GM23248 (cell line): ENCODE measurements around the gene VWA2. TPM values are rescaled to one million over a fixed set of nuclear protein-coding genes. Genes with fewer than 3 reads are reported as not detected.

Source experiments
- DNase-seq: peaks from one replicate; pipeline ENCODE4 v3.0.0-alpha.2; 2015
- H2AFZ ChIP-seq: fragments of 200-600 bp; sonication (generic); 2 replicates; pipeline ENCODE4 v1.6.1; 2016; ENCODE audit warnings: antibody characterized with exemption
- H3F3A ChIP-seq: fragments of 200-600 bp; sonication (generic); 2 replicates; pipeline ENCODE4 v1.6.1; 2016; ENCODE audit warnings: mild to moderate bottlenecking, antibody characterized with exemption, mixed run types; ENCODE audit not compliant: insufficient read depth
- H3K27ac ChIP-seq: fragments of 200-600 bp; sonication (generic); 2 replicates; pipeline ENCODE4 v1.5.1; 2016; ENCODE audit warnings: mild to moderate bottlenecking
- H3K27me3 ChIP-seq: fragments of 200-600 bp; sonication (generic); replicated peaks from 2 replicates; pipeline ENCODE4 v1.6.1; 2016; ENCODE audit warnings: mild to moderate bottlenecking; ENCODE audit not compliant: insufficient read depth
- H3K36me3 ChIP-seq: fragments of 200-600 bp; sonication (generic); 2 replicates; pipeline ENCODE4 v1.6.1; 2016; ENCODE audit warnings: low read depth, mild to moderate bottlenecking
- H3K4me1 ChIP-seq: fragments of 200-600 bp; sonication (generic); 2 replicates; pipeline ENCODE4 v1.6.1; 2016; ENCODE audit warnings: mild to moderate bottlenecking; ENCODE audit not compliant: insufficient read depth
- H3K4me2 ChIP-seq: fragments of 200-600 bp; sonication (generic); one replicate; pipeline ENCODE4 v1.6.1; 2016; ENCODE audit warnings: mild to moderate bottlenecking; ENCODE audit not compliant: unreplicated experiment
- H3K4me3 ChIP-seq: fragments of 200-600 bp; sonication (generic); 2 replicates; pipeline ENCODE4 v1.5.1; 2016; ENCODE audit warnings: mild to moderate bottlenecking
- H3K79me2 ChIP-seq: fragments of 200-600 bp; sonication (generic); 2 replicates; pipeline ENCODE4 v1.6.1; 2016; ENCODE audit warnings: mild to moderate bottlenecking; ENCODE audit not compliant: insufficient read depth
- H3K9ac ChIP-seq: fragments of 200-600 bp; sonication (generic); 2 replicates; pipeline ENCODE4 v1.6.1; 2016; ENCODE audit warnings: mild to moderate bottlenecking
- H3K9me2 ChIP-seq: fragments of 200-600 bp; sonication (generic); 2 replicates; pipeline ENCODE4 v1.6.1; 2016; ENCODE audit warnings: mixed run types, mild to moderate bottlenecking, moderate library complexity; ENCODE audit not compliant: insufficient read depth
- H3K9me3 ChIP-seq: fragments of 200-600 bp; sonication (generic); one replicate; pipeline ENCODE4 v1.6.1; 2017; ENCODE audit warnings: low read depth
- H4K20me1 ChIP-seq: fragments of 200-600 bp; sonication (generic); 2 replicates; pipeline ENCODE4 v1.6.0; 2016; ENCODE audit not compliant: insufficient read depth
- EZH2 ChIP-seq: fragments of 200-600 bp; sonication (generic); IDR thresholded peaks from 2 replicates; pipeline ENCODE4 v1.6.1; 2018; ENCODE audit warnings: antibody characterized with exemption, mild to moderate bottlenecking; ENCODE audit not compliant: insufficient read depth, poor library complexity, severe bottlenecking
- EZH2phosphoT487 ChIP-seq: fragments of 200-600 bp; sonication (generic); IDR thresholded peaks from 2 replicates; pipeline ENCODE4 v1.6.1; 2018; ENCODE audit warnings: antibody characterized with exemption, moderate library complexity, mild to moderate bottlenecking, low read depth; ENCODE audit not compliant: insufficient read depth
- WGBS, 2 experiments: methylation state at CpG; one replicate each; pipeline ENCODE4 v1.1.6; 2015 to 2017; ENCODE audit warnings: low lambda C conversion rate in 2 of 2, low coverage in 1 of 2; ENCODE audit errors: missing lambda C conversion rate in 2 of 2; 5-methylcytosine and 5-hydroxymethylcytosine counted together
- in situ Hi-C: fragments of 300-500 bp; cut with MboI; formaldehyde crosslinking; loops from 2 replicates; pipeline ENCODE4 v1.15.0; 2020
- polyA plus RNA-seq: library from polyadenylated mRNA; unstranded; fragments of >200 nt; fragmentation: Nextera tagmentation; extraction: Ambion mirVana; gene quantifications from 2 replicates; pipeline ENCODE4 v1.2.1, GENCODE V29; 2016
- total RNA-seq: library from RNA; depleted of rRNA; stranded (reverse); fragments of >200 nt; shearing (Covaris generic); gene quantifications from 2 replicates; pipeline ENCODE4 v1.2.3, GENCODE V29; 2014

Gene VWA2
- total and polyA plus RNA-seq, 2 experiments from 2014 or later, result not detected

GRCh38 chr10:114232561-114233176 is 6.4 kb upstream of the VWA2 start:
- H3K27me3 ChIP-seq, result peaks cover 43% of the 10 kb centered on the region
- no peak for TF ChIP-seq EZH2phosphoT487
- TF ChIP-seq EZH2, result no peak
- no peak overlapping the region for H3K27ac ChIP-seq
- H3K4me2 ChIP-seq, result no peak overlapping the region
- no peaks in the 10 kb centered on the region for H3K36me3 ChIP-seq
- H3K9me2 ChIP-seq, result no peaks in the 10 kb centered on the region
- H3K9ac ChIP-seq, result no peak overlapping the region
- no peaks in the 10 kb centered on the region for H3K79me2 ChIP-seq
- no peak for DNase-seq
- WGBS, 2 experiments, result 30 to 42% methylated on average over 4 of the region's 4 CpGs
- no peak overlapping the region for H2AFZ ChIP-seq
- in situ Hi-C loops, result no loop called here
- no peaks in the 10 kb centered on the region for H3F3A ChIP-seq
- H3K9me3 ChIP-seq, result no peaks in the 10 kb centered on the region
- no peaks in the 10 kb centered on the region for H3K4me1 ChIP-seq
- no peaks in the 10 kb centered on the region for H4K20me1 ChIP-seq
- no peak overlapping the region for H3K4me3 ChIP-seq

- no peaks in the 10 kb centered on the region for H3K9me2 ChIP-seq
- H4K20me1 ChIP-seq, result no peaks in the 10 kb centered on the region
- no peak overlapping the region for H2AFZ ChIP-seq
- no peak overlapping the region for H3K4me3 ChIP-seq
- H3F3A ChIP-seq, result no peaks in the 10 kb centered on the region
- no peak for TF ChIP-seq EZH2phosphoT487
- no peak for TF ChIP-seq EZH2
- no peaks in the 10 kb centered on the region for H3K79me2 ChIP-seq
- DNase-seq, result no peak
- no peak overlapping the region for H3K27ac ChIP-seq
- H3K36me3 ChIP-seq, result no peaks in the 10 kb centered on the region
- H3K9me3 ChIP-seq, result no peaks in the 10 kb centered on the region
- H3K4me1 ChIP-seq, result no peaks in the 10 kb centered on the region
- peaks cover 45% of the 10 kb centered on the region for H3K27me3 ChIP-seq
- WGBS, 2 experiments, result 14 to 16% methylated on average over 6 of the region's 6 CpGs
- in situ Hi-C loops, result no loop called here
- no peak overlapping the region for H3K9ac ChIP-seq
- H3K4me2 ChIP-seq, result no peak overlapping the region
Measured at GRCh38 chr10:114233482-114233881, 5.6 kb upstream of the VWA2 start.

GRCh38 chr10:114234132-114234531 is 4.9 kb upstream of the VWA2 start:
- H3K9me2 ChIP-seq, result no peaks in the 10 kb centered on the region
- TF ChIP-seq EZH2phosphoT487, result no peak
- TF ChIP-seq EZH2, result no peak
- H3K27ac ChIP-seq, result no peak overlapping the region
- H3K36me3 ChIP-seq, result no peaks in the 10 kb centered on the region
- H3K4me1 ChIP-seq, result no peaks in the 10 kb centered on the region
- in situ Hi-C loops, result no loop called here
- no peak overlapping the region for H2AFZ ChIP-seq
- H3K9me3 ChIP-seq, result no peaks in the 10 kb centered on the region
- H3K4me2 ChIP-seq, result no peak overlapping the region
- H3F3A ChIP-seq, result no peaks in the 10 kb centered on the region
- H4K20me1 ChIP-seq, result no peaks in the 10 kb centered on the region
- peaks cover 51% of the 10 kb centered on the region for H3K27me3 ChIP-seq
- H3K4me3 ChIP-seq, result no peak overlapping the region
- H3K9ac ChIP-seq, result no peak overlapping the region
- DNase-seq, result no peak
- H3K79me2 ChIP-seq, result no peaks in the 10 kb centered on the region

- H3K4me2 ChIP-seq, result no peak overlapping the region
- H3K4me3 ChIP-seq, result no peak overlapping the region
- TF ChIP-seq EZH2 (no peak), EZH2phosphoT487 (no peak)
- in situ Hi-C loops, result no loop called here
- H3K4me1 ChIP-seq, result no peaks in the 10 kb centered on the region
- H3K9ac ChIP-seq, result no peak overlapping the region
- no peaks in the 10 kb centered on the region for H4K20me1 ChIP-seq
- no peaks in the 10 kb centered on the region for H3K79me2 ChIP-seq
- 80 to 84% methylated on average over 11 of the region's 11 CpGs for WGBS, 2 experiments
- H3F3A ChIP-seq, result no peaks in the 10 kb centered on the region
- no peaks in the 10 kb centered on the region for H3K9me3 ChIP-seq
- no peaks in the 10 kb centered on the region for H3K9me2 ChIP-seq
- no peak for DNase-seq
- peaks cover 84% of the 10 kb centered on the region for H3K27me3 ChIP-seq
- no peak overlapping the region for H3K27ac ChIP-seq
- no peaks in the 10 kb centered on the region for H3K36me3 ChIP-seq
- H2AFZ ChIP-seq, result no peak overlapping the region
Measured at GRCh38 chr10:114239994-114240345, 916 bp downstream of the VWA2 start.

- H4K20me1 ChIP-seq, result no peaks in the 10 kb centered on the region
- no peak overlapping the region for H3K9ac ChIP-seq
- no peak overlapping the region for H3K27ac ChIP-seq
- peaks cover 82% of the 10 kb centered on the region for H3K27me3 ChIP-seq
- DNase-seq, result no peak
- 72 to 75% methylated on average over 9 of the region's 9 CpGs for WGBS, 2 experiments
- no peaks in the 10 kb centered on the region for H3K4me1 ChIP-seq
- no peak overlapping the region for H3K4me3 ChIP-seq
- H3K79me2 ChIP-seq, result no peaks in the 10 kb centered on the region
- in situ Hi-C loops, result no loop called here
- H3K36me3 ChIP-seq, result no peaks in the 10 kb centered on the region
- H3F3A ChIP-seq, result no peaks in the 10 kb centered on the region
- H3K9me2 ChIP-seq, result no peaks in the 10 kb centered on the region
- H3K9me3 ChIP-seq, result no peaks in the 10 kb centered on the region
- no peak overlapping the region for H3K4me2 ChIP-seq
- H2AFZ ChIP-seq, result no peak overlapping the region
- no peak for TF ChIP-seq EZH2
- TF ChIP-seq EZH2phosphoT487, result no peak
Measured at GRCh38 chr10:114242235-114242634, 3.2 kb downstream of the VWA2 start.
